GM12872 (cell line): ENCODE data around the gene STXBP1.

Experiments
- TF ChIP-seq, protein P1 (sequence below): IDR thresholded peaks from 3 replicates; pipeline ENCODE4 v1.5.1; 2011; ENCODE audit warnings: low read depth, mild to moderate bottlenecking, low read length, moderate library complexity; ENCODE audit not compliant: insufficient read depth

The STXBP1 gene

DNA sequence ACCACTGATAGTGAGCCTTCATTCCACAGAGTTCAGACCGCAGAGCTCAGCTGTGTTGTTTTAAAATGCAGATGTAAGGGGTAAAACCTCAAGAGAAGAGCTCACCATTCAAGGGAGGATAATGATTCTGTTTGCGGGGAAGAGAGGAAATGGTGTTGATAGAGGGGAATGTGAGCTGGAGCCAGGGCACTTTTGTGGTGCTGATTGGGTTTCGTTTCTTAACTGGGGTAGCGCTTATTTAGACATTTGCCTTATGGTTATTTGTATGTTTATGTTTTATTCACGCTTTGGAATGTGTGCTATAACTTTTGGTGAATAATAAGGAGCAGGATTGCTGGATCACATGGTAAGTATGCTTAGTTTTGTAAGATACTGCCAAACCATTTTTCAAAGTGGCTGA, 42.5 kb downstream of the STXBP1 start:
- TF ChIP-seq, protein P1, sequence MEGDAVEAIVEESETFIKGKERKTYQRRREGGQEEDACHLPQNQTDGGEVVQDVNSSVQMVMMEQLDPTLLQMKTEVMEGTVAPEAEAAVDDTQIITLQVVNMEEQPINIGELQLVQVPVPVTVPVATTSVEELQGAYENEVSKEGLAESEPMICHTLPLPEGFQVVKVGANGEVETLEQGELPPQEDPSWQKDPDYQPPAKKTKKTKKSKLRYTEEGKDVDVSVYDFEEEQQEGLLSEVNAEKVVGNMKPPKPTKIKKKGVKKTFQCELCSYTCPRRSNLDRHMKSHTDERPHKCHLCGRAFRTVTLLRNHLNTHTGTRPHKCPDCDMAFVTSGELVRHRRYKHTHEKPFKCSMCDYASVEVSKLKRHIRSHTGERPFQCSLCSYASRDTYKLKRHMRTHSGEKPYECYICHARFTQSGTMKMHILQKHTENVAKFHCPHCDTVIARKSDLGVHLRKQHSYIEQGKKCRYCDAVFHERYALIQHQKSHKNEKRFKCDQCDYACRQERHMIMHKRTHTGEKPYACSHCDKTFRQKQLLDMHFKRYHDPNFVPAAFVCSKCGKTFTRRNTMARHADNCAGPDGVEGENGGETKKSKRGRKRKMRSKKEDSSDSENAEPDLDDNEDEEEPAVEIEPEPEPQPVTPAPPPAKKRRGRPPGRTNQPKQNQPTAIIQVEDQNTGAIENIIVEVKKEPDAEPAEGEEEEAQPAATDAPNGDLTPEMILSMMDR = no peak

DNA sequence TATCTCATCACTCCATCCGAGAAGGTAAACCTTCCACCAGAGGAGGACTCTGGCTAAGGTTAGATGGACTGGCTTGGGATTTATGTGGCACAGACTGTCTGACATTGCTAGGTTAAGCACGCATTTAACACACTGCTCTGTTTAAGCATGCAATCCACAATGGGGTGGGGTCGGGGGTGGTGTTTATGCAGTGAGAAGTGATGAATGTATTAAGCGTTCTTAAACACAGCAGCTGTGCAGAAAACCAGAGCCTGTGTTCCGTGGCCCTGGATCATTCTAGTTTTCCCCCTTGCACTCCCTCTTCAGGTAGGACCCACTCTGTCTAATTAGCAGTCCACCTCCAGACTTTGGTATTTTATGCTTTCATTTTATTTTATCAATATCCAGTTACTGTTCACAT, 46.4 kb downstream of the STXBP1 start:
- TF ChIP-seq, protein P1 = no peak

DNA sequence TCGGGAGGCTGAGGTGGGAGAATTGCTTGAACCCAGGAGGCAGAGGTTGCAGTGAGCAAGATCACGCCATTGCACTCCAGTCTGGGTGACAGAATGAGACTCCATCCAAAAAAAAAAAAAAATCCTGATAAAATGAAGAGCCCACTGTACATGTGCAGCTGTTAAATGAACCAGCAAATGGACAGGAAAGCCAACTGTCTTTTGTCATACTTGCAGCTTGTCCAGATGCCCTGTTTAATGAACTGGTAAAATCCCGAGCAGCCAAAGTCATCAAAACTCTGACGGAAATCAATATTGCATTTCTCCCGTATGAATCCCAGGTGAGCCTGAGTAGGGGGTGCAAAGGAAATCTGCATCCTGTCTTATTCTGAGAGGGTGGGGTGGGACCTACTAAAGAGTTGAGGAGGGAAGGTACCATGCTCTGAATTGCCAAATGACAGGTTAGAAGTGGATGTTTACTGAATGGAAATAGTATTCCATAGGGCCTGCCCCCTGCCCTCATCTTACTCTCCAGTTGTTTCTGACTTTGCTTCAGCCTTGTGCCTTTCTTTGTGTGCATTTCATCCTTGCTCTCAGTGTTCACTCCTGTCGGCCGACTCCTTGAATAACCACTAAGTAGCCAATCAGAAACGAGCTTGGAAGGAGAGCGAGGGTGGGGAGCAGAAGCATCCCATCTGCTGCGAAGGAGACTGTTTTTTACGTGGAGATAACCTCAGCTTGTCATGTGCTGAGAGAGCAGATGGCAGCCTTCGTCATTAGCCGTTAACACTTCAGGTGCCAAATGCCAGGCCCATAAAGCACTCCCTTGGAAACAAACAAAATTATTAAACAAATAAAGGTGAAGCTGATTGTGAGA, 49.0 kb downstream of the STXBP1 start:
- TF ChIP-seq, protein P1 = no peak

DNA sequence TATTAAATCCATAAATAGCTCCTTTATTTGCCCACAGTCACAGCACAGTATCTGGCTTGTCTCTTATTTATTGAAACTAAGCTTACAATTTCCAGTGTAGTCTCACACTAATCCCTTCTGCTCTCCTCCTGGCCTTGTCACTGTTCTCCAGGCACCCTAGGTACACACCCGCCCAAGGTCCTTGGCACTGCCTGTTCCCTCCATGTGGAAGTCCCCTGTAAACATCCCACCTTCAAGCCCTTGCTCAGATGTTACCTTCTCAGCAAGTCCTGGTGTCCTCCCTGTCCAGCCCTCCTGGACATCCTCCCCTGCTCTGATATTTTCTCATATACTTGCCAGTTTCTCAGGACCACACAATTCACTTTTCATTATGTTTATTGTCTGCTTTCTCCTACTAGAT, 50.5 kb downstream of the STXBP1 start:
- TF ChIP-seq, protein P1 = no peak

DNA sequence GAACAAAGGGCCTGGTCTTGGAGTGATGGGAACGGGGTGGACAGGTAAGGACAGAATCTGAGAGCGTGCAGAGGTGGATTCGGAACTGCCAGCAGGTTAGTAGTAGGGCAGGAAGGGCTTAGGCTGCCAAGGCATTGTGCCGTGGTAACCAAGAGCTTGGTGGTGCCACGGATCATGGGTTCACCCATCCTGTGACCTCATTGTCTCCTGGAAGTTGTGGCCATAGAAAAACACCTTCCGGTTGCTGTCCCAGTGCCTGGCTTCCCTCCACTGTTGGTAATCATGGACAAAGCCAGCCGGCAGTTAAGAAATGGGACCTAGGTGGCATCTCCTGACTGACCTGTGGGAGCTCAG, 52.2 kb downstream of the STXBP1 start:
- TF ChIP-seq, protein P1 = no peak

DNA sequence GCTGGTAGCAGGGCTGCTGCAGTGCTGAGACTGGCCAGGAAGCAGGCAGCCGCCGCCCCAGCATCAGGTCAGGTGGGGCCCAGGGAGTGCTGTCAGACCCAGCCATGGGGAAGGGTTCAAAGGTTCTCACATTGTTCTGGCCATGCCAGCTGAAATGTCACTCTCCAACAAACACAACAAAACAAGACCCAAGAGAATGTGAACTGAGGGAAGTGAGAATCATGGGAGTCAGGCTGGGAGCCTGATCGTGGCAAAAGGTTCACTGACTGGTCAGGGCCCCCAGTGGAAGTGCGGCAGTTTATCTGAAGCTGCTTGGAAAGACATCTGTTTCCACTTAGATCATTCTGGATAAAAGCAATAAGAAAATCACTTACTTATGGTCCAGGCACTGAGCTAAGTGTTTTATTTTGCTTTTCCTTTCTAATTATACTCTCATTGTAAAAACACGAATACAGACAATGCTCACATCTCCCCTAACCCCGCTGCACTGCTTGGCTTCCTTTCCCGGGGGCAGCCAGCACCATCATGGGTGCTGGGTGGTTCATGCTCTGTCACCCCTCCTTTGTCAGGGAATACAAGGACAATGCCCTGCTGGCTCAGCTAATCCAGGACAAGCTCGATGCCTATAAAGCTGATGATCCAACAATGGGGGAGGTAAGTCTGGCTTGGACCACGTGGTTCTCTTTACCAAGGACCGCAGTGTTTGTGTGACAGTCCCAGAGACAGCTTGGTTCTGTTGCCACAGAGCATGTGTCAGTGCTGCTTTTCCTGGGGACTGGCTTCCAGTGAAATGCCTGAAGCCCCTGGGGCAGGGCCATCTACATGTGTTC, 52.8 kb downstream of the STXBP1 start:
- TF ChIP-seq, protein P1 = no peak

DNA sequence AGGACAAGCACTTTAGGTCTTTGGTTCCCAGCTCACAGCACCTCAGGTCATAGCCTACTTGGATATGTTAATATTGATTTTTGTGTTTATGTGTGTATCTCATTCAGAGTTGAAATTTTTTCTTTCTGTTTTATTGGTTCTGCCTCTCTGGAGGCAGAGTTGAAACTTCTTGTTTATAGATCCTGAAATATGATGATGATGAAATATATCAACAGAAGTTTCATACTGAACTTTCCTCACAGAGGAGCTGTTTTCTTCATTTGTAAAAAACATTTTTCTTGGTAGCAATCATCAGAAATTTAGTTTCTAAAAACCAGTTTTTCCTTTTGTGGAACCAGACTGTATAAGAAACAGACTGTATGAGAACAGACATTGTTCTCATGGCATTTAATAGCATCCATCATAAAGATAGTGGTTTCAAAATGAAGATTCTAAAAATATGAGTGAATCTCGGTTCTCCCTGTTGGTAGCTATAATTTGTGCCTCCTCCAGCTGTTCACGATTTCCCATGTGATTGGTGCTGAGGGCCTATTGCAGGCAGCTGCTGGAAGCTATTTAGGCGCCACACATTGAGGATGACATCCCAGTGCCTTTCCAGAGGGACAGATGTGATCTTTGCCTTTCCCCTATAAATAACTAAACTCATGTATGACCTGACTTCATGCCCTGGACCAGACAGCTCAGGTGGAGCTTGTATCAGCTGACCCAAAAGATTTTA, 55.2 kb downstream of the STXBP1 start:
- TF ChIP-seq, protein P1 = no peak
